Measurements from ENCODE around the gene C17orf107.
"Not testable (repeated sequence)": the region's sequence is repeated elsewhere in the genome, so short reads cannot be mapped to it uniquely, and the experiment has no call there.

Gene C17orf107

GRCh38 chr17:4862720-4863119 is 36.6 kb upstream of the C17orf107 start:
- Histone ChIP-seq H3K4me1 (ENCODE audit: low read length) (peaks cover 2% of the 10 kb centered on the region; the same call in 1 of the 2 replicates), H3K4me2 (ENCODE audit: low read length) (no peak overlapping the region), H2AFZ (ENCODE audit: low read depth, low read length) (no peak overlapping the region), H3K27ac (ENCODE audit: low read length) (no peak overlapping the region), H3K4me3 (ENCODE audit: low read length) (no peak overlapping the region), H4K20me1 (ENCODE audit: insufficient read depth, low read length) (no peaks in the 10 kb centered on the region), H3K9ac (ENCODE audit: low read length) (no peak overlapping the region), H3K36me3 (replicated peaks; ENCODE audit: low read depth, low read length) (no peaks in the 10 kb centered on the region), H3K27me3 (ENCODE audit: low read depth, low read length) (no peaks in the 10 kb centered on the region), H3K9me3 (ENCODE audit: insufficient read depth, low read length) (no peaks in the 10 kb centered on the region), H3K79me2 (ENCODE audit: low read length) (no peaks in the 10 kb centered on the region)
- no peak for TF ChIP-seq CTCF (IDR thresholded peaks at IDR 0.05; ENCODE audit: low read depth, low read length)
- TF ChIP-seq EZH2phosphoT487 (IDR thresholded peaks at IDR 0.05; ENCODE audit: low read depth), result no peak

GRCh38 chr17:4863321-4863720 is 36.0 kb upstream of the C17orf107 start:
- Histone ChIP-seq H3K4me2 (ENCODE audit: low read length) (no peak overlapping the region), H3K9me3 (ENCODE audit: insufficient read depth, low read length) (no peaks in the 10 kb centered on the region), H3K9ac (ENCODE audit: low read length) (no peak overlapping the region), H3K79me2 (ENCODE audit: low read length) (no peaks in the 10 kb centered on the region), H3K4me1 (ENCODE audit: low read length) (peaks cover 2% of the 10 kb centered on the region; the same call in 1 of the 2 replicates), H2AFZ (ENCODE audit: low read depth, low read length) (no peak overlapping the region), H3K27ac (ENCODE audit: low read length) (no peak overlapping the region), H3K27me3 (ENCODE audit: low read depth, low read length) (no peaks in the 10 kb centered on the region), H3K36me3 (replicated peaks; ENCODE audit: low read depth, low read length) (no peaks in the 10 kb centered on the region), H4K20me1 (ENCODE audit: insufficient read depth, low read length) (no peaks in the 10 kb centered on the region), H3K4me3 (ENCODE audit: low read length) (no peak overlapping the region)
- TF ChIP-seq EZH2phosphoT487 (IDR thresholded peaks at IDR 0.05; ENCODE audit: low read depth), result no peak
- TF ChIP-seq CTCF (IDR thresholded peaks at IDR 0.05; ENCODE audit: low read depth, low read length), result no peak

GRCh38 chr17:4867535-4867934 is 31.8 kb upstream of the C17orf107 start:
- not testable (repeated sequence) for H3K36me3 ChIP-seq (replicated peaks; ENCODE audit: low read depth, low read length); H3K4me1 ChIP-seq (ENCODE audit: low read length); H3K4me3 ChIP-seq (ENCODE audit: low read length); H3K27me3 ChIP-seq (ENCODE audit: low read depth, low read length); H3K4me2 ChIP-seq (ENCODE audit: low read length); H3K9ac ChIP-seq (ENCODE audit: low read length); H3K79me2 ChIP-seq (ENCODE audit: low read length); H2AFZ ChIP-seq (ENCODE audit: low read depth, low read length); H3K27ac ChIP-seq (ENCODE audit: low read length); H4K20me1 ChIP-seq (ENCODE audit: insufficient read depth, low read length); H3K9me3 ChIP-seq (ENCODE audit: insufficient read depth, low read length)

GRCh38 chr17:4869058-4869998 is 30.0 kb upstream of the C17orf107 start:
- H4K20me1 ChIP-seq (ENCODE audit: insufficient read depth, low read length); H3K36me3 ChIP-seq (replicated peaks; ENCODE audit: low read depth, low read length); H3K79me2 ChIP-seq (ENCODE audit: low read length); H2AFZ ChIP-seq (ENCODE audit: low read depth, low read length); H3K27ac ChIP-seq (ENCODE audit: low read length); H3K4me1 ChIP-seq (ENCODE audit: low read length); H3K9me3 ChIP-seq (ENCODE audit: insufficient read depth, low read length); H3K4me2 ChIP-seq (ENCODE audit: low read length); H3K4me3 ChIP-seq (ENCODE audit: low read length); H3K27me3 ChIP-seq (ENCODE audit: low read depth, low read length); H3K9ac ChIP-seq (ENCODE audit: low read length): not testable (repeated sequence)

GRCh38 chr17:4870855-4871254 is 28.5 kb upstream of the C17orf107 start:
- no peak overlapping the region for H3K4me2 ChIP-seq (ENCODE audit: low read length)
- H3K79me2 ChIP-seq (ENCODE audit: low read length), result no peaks in the 10 kb centered on the region
- H3K9me3 ChIP-seq (ENCODE audit: insufficient read depth, low read length), result no peaks in the 10 kb centered on the region
- H2AFZ ChIP-seq (ENCODE audit: low read depth, low read length), result no peak overlapping the region
- no peaks in the 10 kb centered on the region for H4K20me1 ChIP-seq (ENCODE audit: insufficient read depth, low read length)
- no peak overlapping the region for H3K4me3 ChIP-seq (ENCODE audit: low read length)
- no peaks in the 10 kb centered on the region for H3K36me3 ChIP-seq (replicated peaks; ENCODE audit: low read depth, low read length)
- H3K4me1 ChIP-seq (ENCODE audit: low read length), result no peaks in the 10 kb centered on the region
- H3K27ac ChIP-seq (ENCODE audit: low read length), result no peak overlapping the region
- H3K9ac ChIP-seq (ENCODE audit: low read length), result no peak overlapping the region
- TF ChIP-seq CTCF (IDR thresholded peaks at IDR 0.05; ENCODE audit: low read depth, low read length) (no peak), EZH2phosphoT487 (IDR thresholded peaks at IDR 0.05; ENCODE audit: low read depth) (no peak)
- H3K27me3 ChIP-seq (ENCODE audit: low read depth, low read length), result no peaks in the 10 kb centered on the region
